GM18868 (cell line): Measurements from ENCODE around the gene AXL.
A peak's percentile ranks its signal among the peaks of the same experiment; 100 is the strongest.

Source experiments
- ATAC-seq: cut with Tn5 transposase; IDR thresholded peaks from one replicate; pipeline ENCODE4 v1.9.1; 2021; ENCODE audit warnings: mild to moderate bottlenecking, moderate library complexity; ENCODE audit not compliant: unreplicated experiment

AXL gene

GRCh38 chr19:41233748-41234240 is 14.8 kb downstream of the AXL start:
- no peak for ATAC-seq

GRCh38 chr19:41234512-41235168 is 15.6 kb downstream of the AXL start:
- no peak for ATAC-seq

DNA sequence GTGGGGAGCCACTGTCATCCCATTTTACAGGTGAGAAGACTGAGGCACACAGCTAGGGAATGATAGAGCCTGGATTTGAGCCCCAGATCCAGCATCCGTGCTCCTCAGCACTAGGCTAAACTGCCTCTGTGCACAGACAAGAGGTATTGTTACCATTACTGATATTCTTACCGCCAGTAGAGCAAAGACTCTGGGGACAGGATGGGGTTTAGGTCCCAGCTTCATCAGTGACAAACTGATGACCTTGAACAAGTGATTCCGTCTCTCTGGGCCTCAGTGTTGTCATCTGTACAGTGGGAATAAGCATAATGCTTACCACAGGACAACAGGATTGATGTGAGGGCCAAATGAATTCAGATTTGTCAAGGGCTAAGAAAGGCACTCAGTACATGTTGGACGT is 16.5 kb downstream of the AXL start:
- no peak for ATAC-seq

- no peak for ATAC-seq
Observed at GRCh38 chr19:41238244-41238643, 19.2 kb downstream of the AXL start.

DNA sequence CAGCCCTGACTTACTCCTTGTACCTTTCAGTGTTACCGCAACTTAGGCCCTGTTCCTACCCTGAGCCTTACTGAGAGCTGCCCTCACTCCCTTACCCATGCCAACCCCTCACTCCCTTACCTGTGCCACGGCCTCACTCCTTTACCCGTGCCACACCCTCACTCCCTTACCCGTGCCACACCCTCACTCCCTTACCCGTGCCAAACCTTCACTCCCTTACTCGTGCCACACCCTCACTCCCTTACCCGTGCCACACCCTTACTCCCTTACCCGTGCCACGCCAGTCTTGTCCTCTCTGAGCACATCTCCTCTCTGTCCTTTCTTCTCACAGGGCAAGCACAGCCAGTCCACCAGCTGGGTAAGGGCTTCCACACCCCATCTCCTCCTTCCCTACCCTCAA is 20.3 kb downstream of the AXL start:
- no peak for ATAC-seq

DNA sequence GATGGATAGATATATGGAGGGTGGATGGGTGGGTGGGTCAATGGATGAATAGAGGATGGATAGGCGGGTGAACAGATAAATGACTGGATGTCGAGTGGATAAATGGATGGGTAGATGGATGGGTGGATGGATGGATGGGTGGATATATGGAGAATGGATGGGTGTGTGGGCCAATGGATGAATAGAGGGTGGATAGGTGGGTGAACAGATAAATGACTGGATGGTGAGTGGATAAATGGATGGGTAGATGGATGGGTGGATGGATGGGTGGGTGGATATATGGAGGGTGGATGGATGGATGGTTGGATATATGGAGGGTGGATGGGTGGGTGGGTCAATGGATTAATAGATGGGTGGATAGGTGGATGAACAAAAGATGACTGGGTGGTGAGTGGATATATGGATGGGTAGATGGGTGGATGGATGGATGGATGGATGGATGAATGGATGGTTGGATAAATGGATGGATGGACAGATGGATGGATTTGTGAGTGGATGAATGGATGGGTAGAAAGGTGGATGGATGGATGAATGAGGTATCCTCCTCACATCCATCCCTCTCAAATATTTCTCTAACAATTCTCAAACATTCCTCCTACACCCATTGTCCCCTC is 21.0 kb downstream of the AXL start:
- no peak for ATAC-seq

DNA sequence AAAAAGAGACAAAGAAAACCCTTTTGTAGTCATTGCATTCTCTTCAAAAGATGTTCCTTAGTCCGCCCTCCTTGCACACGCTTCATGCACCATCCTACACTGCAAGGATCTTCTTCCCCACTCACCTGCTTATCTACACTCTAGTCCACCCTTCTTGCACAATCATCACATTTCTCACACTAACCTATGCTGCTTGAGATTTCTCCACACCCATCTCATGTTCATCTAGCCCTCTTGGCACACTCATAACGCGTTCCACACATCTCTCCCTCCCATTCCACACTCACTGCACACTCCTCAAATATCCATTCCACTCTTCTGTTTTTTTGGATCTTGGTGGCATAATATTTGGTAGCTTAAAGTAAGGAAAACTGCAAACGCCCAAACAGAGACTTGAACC is 22.8 kb downstream of the AXL start:
- no peak for ATAC-seq

DNA sequence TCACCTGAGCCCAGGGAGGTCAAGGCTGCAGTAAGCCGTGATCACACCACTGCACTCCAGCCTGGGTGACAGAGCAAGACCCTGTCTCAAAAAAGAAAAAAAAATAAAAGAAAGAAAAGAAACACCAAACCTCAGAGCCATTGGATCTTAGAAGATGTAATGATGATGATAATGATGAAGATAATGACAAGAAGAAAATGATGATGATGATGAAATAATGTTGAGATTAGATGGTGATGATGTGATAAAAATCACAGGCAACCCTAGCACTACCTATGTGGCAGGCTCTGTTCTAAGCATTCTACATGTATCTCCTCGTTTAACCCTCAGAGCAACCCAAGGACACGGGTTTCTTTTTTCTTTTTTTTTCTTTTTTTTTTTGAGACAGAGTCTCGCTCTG is 25.1 kb downstream of the AXL start:
- no peak for ATAC-seq

DNA sequence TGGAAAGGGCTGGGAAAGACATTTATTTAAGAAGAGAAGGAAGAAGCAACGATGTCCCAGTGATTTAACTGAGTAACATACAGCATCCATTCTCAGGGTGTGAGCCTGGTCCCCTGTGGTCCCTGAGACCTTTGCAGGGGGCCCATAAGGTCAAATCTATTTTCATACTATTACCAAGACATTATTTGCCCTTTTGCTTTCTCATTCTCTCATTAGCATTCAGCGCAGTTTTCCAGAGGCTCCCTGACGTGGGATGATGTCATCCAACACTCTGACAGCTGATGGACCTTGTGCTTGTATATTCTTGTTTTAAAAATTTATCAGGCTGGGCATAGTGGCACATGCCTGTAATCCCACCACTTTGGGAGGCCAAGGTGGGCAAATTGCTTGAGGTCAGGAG is 26.8 kb downstream of the AXL start:
- no peak for ATAC-seq

GRCh38 chr19:41248895-41249294 is 29.9 kb downstream of the AXL start:
- ATAC-seq = no peak

DNA sequence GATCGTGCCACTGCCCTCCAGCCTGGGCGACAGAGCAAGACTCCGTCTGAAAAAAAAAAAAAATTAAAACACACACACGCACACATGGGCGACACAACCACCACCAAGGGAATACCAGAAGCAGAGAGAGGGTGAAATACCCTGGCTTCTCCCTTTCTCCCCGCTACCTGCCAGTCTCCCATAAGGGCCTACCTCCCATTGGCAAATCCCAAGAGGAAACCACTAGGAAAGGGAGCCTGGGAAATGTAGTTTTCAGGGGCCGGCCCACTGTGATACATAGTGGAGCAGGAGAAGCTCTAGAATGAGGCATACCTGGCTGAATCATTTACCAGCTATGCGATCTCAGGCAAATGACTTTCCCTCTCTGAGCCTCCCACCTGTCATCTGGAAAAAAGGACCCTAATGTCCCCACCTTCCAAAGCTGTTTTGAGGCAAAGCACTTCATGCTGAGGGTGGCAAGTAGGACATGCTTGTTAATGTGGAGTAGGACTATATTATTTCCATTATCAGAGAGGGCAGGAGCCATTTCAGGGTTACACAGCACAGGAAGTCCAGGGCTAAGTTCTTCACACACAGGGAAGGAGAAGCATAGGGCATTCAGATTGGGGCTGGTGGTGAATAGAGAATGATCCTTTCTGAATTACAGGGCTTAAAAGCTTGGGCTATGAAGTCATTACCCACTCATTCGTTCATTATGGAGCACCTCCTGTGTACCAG is 30.8 kb downstream of the AXL start:
- no peak for ATAC-seq

DNA sequence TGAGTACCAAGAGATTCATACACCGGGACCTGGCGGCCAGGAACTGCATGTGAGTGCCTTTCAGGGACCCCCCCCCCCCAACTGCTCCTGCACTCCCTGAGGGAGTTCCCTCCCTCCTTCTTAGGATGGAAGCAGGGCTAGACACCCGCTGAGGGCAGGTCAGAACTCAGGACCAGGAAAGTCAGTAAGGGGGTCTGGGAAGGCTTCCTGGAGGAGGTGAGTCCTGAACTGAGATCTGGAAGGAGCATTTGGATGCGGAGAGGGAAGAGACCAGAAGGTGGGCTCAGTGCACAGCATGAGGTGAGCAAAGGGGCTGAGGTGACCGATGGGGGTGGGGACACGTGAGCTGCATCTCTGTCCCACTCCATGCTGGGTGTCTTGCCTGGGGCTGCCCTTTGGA is 34.6 kb downstream of the AXL start:
- no peak for ATAC-seq

DNA sequence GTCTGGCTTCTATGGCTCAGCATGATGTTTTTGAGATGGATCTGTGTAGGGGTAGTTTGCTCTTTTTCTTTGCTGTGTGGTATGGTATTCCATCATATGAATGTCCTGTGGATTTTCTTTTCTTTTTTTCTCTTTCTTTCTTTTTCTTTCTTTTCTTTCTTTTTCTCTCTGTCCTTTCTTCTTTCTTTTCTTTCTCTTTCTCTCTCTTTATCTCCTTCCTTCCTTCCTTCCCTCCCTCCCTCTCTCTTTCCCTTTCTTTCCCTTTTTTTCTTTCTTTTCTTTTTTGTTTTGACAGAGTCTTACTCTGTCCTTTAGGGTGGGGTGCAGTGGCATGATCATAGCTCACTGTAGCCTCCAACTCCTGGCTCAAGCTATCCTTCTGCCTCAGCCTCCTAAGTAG is 36.1 kb downstream of the AXL start:
- ATAC-seq = no peak

- ATAC-seq = no peak
Observed at GRCh38 chr19:41261474-41262190, 42.6 kb downstream of the AXL start.

DNA sequence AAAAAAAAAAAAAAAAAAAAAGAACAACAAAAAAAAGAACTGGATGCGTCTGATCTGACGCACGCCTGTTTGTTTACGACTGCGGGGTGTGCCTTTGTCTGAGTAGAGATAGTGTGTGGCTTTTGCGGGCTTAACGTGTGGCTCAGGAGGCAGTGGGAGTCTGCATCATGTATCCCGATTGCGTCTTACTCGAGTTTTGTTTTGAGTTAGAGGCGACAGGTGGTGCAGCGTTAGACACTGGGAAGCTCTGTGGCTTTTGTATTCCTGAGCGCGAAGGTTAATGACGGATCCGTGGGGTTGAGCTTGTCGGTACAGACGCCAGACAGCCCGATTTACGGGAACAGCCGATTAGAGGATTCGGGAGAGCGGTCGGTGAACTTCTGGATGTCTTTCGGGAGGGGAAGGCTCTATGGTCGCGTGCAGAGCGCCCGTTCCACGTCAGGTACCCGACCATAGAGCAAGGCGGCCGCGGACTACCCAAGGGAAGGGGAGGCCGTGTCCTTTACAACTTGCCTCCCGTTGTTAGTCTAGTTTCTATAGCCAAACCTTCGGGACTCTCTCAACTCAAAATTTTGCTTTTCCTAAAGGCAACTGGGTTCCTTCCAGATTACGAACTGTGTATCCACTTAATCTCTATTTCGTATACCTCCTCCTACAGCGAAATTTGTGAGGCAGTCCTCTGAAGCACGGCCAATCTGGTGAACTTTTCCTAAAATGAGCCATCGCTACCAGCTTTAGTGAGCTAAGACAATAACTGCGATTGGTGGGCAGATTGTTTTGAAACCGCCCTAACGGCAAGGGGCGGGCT is 44.2 kb downstream of the AXL start:
- no peak for ATAC-seq

GRCh38 chr19:41263850-41264580 is 45.0 kb downstream of the AXL start, which contains the start of gene HNRNPUL1:
TSS of gene HNRNPUL1 (plus strand) at chr19:41264372. CDS start at chr19:41264504, 132 bp downstream.
- ATAC-seq = peak; percentile 69

GRCh38 chr19:41264581-41265394 is 45.8 kb downstream of the AXL start:
- no peak for ATAC-seq

DNA sequence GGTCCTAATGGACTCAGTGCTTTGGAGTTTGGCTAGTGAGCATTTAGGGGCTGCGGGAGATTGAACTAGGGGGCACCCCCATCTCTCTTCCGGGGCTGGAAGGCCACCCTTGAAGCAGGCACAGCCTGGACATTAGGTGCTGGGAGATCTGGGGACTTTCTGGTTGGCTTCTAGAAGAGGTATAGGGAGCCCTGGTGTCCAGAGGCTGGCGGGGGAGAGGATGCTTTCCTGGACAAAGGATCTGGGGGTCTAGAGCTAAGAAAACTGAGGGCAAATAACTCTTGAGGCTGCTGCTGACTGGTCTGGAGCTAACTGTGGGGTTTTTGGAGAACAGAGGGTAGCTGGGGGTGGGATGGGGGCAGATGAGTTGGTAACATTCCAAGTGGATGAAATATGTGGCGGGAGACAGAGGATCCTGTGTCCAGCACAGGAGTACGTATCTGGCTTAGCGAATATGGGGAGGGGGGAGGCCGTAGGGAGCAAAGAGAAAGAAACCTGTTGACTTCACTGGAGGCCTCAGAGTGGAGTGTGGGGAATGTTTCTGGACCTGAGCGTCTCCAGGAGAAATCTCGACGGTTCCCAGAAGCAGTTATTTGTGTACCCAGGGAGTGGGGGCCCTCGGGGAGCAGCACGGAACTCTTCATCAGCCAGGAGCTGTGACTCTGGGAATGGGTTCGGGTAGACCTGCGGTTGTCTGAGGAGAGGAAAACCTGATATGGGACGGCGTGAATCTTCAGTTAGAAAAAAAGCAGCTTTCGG is 46.6 kb downstream of the AXL start:
- ATAC-seq = no peak
